Measurements from ENCODE around the gene INMT. TPM values are rescaled to one million over a fixed set of nuclear protein-coding genes. Genes with fewer than 3 reads are reported as not detected.

INMT gene
- total and polyA plus RNA-seq, 2 of the 8 experiments (the other 6 are each of a cell fraction or from before 2014, with no cell fraction given), result 0.60 to 0.94 TPM

GRCh38 chr7:30787486-30787885 is 35.6 kb downstream of the INMT start:
- POLR2A ChIA-PET (ENCODE audit: partially characterized antibody), result no interaction called here
- Histone ChIP-seq H3K79me2 (ENCODE audit: control insufficient read depth in 1 of 2, insufficient read depth in 2 of 2, low read length in 2 of 2) (no peaks in the 10 kb centered on the region), H4K91ac (replicated peaks; ENCODE audit: insufficient read length, low read length) (no peak overlapping the region), H2BK20ac (ENCODE audit: low read length) (no peak overlapping the region), H2BK12ac (ENCODE audit: low read depth, low read length) (no peak overlapping the region), H3K27me3 (replicated peaks in 1 of 4; ENCODE audit: control insufficient read depth in 3 of 4, extremely low read depth in 1 of 4, insufficient read depth in 3 of 4, low read length in 3 of 4) (no peaks in the 10 kb centered on the region), H4K20me1 (replicated peaks in 1 of 2; ENCODE audit: control insufficient read depth in 1 of 2, insufficient read depth in 2 of 2, low read length in 2 of 2) (no peaks in the 10 kb centered on the region), H3K36me3 (ENCODE audit: control insufficient read depth in 2 of 4, insufficient read depth in 4 of 4, low read length in 3 of 4) (peaks cover 0 to 3% (median 0%) of the 10 kb centered on the region in 4 experiments; a peak in 4 of 8 replicates), H3K79me1 (ENCODE audit: low read depth, low read length) (no peaks in the 10 kb centered on the region), H3K23me2 (ENCODE audit: low read depth, low read length) (no peaks in the 10 kb centered on the region; the same call in 1 of the 2 replicates), H3K27ac (ENCODE audit: low read depth, low read length) (no peak overlapping the region), H3K4me2 (ENCODE audit: insufficient read depth in 1 of 2, low read depth in 2 of 2, low read length in 2 of 2) (no peak overlapping the region), H3K4ac (replicated peaks; ENCODE audit: insufficient read length, low read depth, low read length) (no peak overlapping the region), H2BK15ac (ENCODE audit: low read length) (no peak overlapping the region), H4K8ac (ENCODE audit: extremely low read depth, insufficient read depth, low read length) (no peak overlapping the region), H4K5ac (ENCODE audit: insufficient read length, low read depth, low read length) (no peak overlapping the region), H3K23ac (ENCODE audit: insufficient read length) (no peak overlapping the region), H3K18ac (ENCODE audit: extremely low read depth, low read length) (no peak overlapping the region), H3K9me3 (ENCODE audit: insufficient read depth in 2 of 2, low read depth in 1 of 2, low read length in 1 of 2) (no peaks in the 10 kb centered on the region), H3K4me1 (replicated peaks in 1 of 4; ENCODE audit: control insufficient read depth in 3 of 4, insufficient read depth in 4 of 4, low read length in 3 of 4) (0 out of 7 replicates have a peak, but pooled peaks cover 0 to 3% (median 0%) of the 10 kb centered on the region in 4 experiments), H3K56ac (replicated peaks; ENCODE audit: insufficient read length, low read depth, low read length) (no peak overlapping the region), H3K14ac (ENCODE audit: insufficient read length) (no peak overlapping the region), H3K4me3 (ENCODE audit: extremely low read depth in 1 of 4, insufficient read depth in 2 of 4, low read depth in 3 of 4, low read length in 4 of 4) (no peak overlapping the region), H2AK5ac (ENCODE audit: low read depth, low read length) (no peak overlapping the region), H2BK120ac (replicated peaks; ENCODE audit: low read depth, low read length) (no peak overlapping the region), H3K9ac (replicated peaks in 1 of 4; ENCODE audit: extremely low read depth in 1 of 4, low read depth in 3 of 4, low read length in 3 of 4) (no peak overlapping the region), H2BK5ac (ENCODE audit: low read depth, low read length) (no peak overlapping the region), H2AFZ (ENCODE audit: low read length) (no peak overlapping the region)
- 83% methylated on average over 1 of the region's 1 CpG; no CpG with 5 or more reads in 1 of the 2 experiments for WGBS, 2 experiments (ENCODE audit: extremely low coverage in 1 of 2, insufficient coverage in 1 of 2, insufficient read length in 1 of 2, insufficient replicate concordance in 2 of 2, low coverage in 1 of 2, low lambda C conversion rate in 2 of 2, missing lambda C conversion rate in 1 of 2)
- DNase-seq (ENCODE audit: low read depth in 1 of 2, low spot score in 2 of 2) (no peak), FAIRE-seq (no peak)
- CTCF ChIA-PET (ENCODE audit: partially characterized antibody), result interaction anchor here (0.6 to 1.1 kb wide), 3 partner anchors 12 to 98 kb away, joined by 3 read pairs; no protein-coding TSS in a partner anchor
- TF ChIP-seq SP2 (IDR thresholded peaks at IDR 0.05; ENCODE audit: low read length) (no peak), CREB1 (IDR thresholded peaks at IDR 0.05) (no peak)
